A549 (cell line): ENCODE data around the gene KANSL1. TPM values are rescaled to one million over a fixed set of nuclear protein-coding genes. Genes with fewer than 3 reads are reported as not detected.

Source experiments
- ATAC-seq, 2 experiments: fragments of 200-7000 bp in 1 of 2; fragments of >200 bp in 1 of 2; cut with Nextera tagmentation in 1 of 2; cut with Tn5 transposase in 1 of 2; 3 replicates each; pipeline versions ENCODE4 v1.8.0 to v1.9.1; 2018 to 2020; ENCODE audit warnings: mild to moderate bottlenecking in 1 of 2, moderate library complexity in 1 of 2
- CTCF ChIA-PET: fragments of 300-600 bp; sonication (Branson Sonifier 250); formaldehyde crosslinking; extraction: SDS; loops from one replicate; lab custom pipeline; 2021; ENCODE audit warnings: antibody characterized with exemption, inconsistent platforms; lab: Yijun Ruan, JAX
- POLR2A ChIA-PET: fragments of 350-600 bp; formaldehyde crosslinking; extraction: SDS; loops from one replicate; lab custom pipeline; 2021; ENCODE audit warnings: antibody characterized with exemption, inconsistent platforms; lab: Yijun Ruan, JAX
- DNase-seq, 2 experiments: peaks; one replicate each; pipeline versions ENCODE4 v3.0.0 to v3.0.0-alpha.2; 2011 to 2016; ENCODE audit warnings: low read depth in 1 of 2, low spot score in 1 of 2
- FAIRE-seq: peaks from 2 replicates; lab custom pipeline; 2011; peaks lifted over from hg19 to GRCh38; lab: Jason Lieb, UNC
- H3K27ac ChIP-seq, 2 experiments: fragments of >200 bp; sonication (Bioruptor Twin); formaldehyde crosslinking; 3 replicates each; pipeline ENCODE4 v1.5.1; 2016 to 2017
- H3K4me1 ChIP-seq: fragments of >200 bp; sonication (Bioruptor Twin); formaldehyde crosslinking; 3 replicates; pipeline ENCODE4 v1.6.1; 2016
- H3K4me2 ChIP-seq: fragments of >200 bp; sonication (Bioruptor Twin); formaldehyde crosslinking; 3 replicates; pipeline ENCODE4 v1.6.1; 2016
- H3K4me3 ChIP-seq: fragments of >200 bp; sonication (Bioruptor Twin); formaldehyde crosslinking; 3 replicates; pipeline ENCODE4 v1.5.1; 2016
- H3K9me3 ChIP-seq: fragments of >200 bp; sonication (Bioruptor Twin); formaldehyde crosslinking; 3 replicates; pipeline ENCODE4 v1.6.1; 2016
- CBX2 ChIP-seq: fragments of 200-600 bp; sonication (generic); IDR thresholded peaks from 2 replicates; pipeline ENCODE4 v1.6.1; 2016; ENCODE audit warnings: low read depth, mild to moderate bottlenecking, borderline replicate concordance
- CBX8 ChIP-seq: fragments of 200-600 bp; sonication (generic); IDR thresholded peaks from 2 replicates; pipeline ENCODE4 v1.6.1; 2016
- CEBPB ChIP-seq, 2 experiments: fragments of >200 bp in 1 of 2; sonication (Bioruptor Twin) in 1 of 2; formaldehyde crosslinking in 1 of 2; IDR thresholded peaks; 2 replicates each; pipeline ENCODE4 v1.6.1; 2012 to 2016
- CHD4 ChIP-seq: fragments of 200-600 bp; sonication (generic); IDR thresholded peaks from 2 replicates; pipeline ENCODE4 v1.6.1; 2016; ENCODE audit warnings: antibody characterized with exemption, mild to moderate bottlenecking, borderline replicate concordance
- EHMT2 ChIP-seq: fragments of 200-600 bp; sonication (generic); IDR thresholded peaks from 2 replicates; pipeline ENCODE4 v1.6.1; 2016; ENCODE audit warnings: antibody characterized with exemption, low read depth, mild to moderate bottlenecking, moderate library complexity
- EP300 ChIP-seq, 2 experiments: fragments of >200 bp; sonication (Bioruptor Twin); formaldehyde crosslinking; IDR thresholded peaks; 2 replicates in 1 of 2; 3 replicates in 1 of 2; pipeline ENCODE4 v1.6.1; 2016 to 2017
- ESRRA ChIP-seq: fragments of 150-350 bp; IDR thresholded peaks from 2 replicates; pipeline ENCODE4 v1.6.1; 2014; ENCODE audit warnings: mild to moderate bottlenecking, low read length, borderline replicate concordance
- FOSB ChIP-seq: fragments of 250-450 bp; sonication (Bioruptor Pico); IDR thresholded peaks from 2 replicates; pipeline ENCODE4 v1.5.0; 2020; ENCODE audit warnings: mild to moderate bottlenecking, moderate library complexity
- FOSL2 ChIP-seq, 2 experiments: fragments of 450-650 bp in 1 of 2; fragments of >200 bp in 1 of 2; sonication (Bioruptor Twin) in 1 of 2; formaldehyde crosslinking; IDR thresholded peaks; 2 replicates each; pipeline versions ENCODE4 v1.5.0 to v1.6.1; 2016 to 2020; ENCODE audit warnings: mild to moderate bottlenecking in 1 of 2, moderate library complexity in 1 of 2
- FOXS1 ChIP-seq: fragments of 250-450 bp; sonication (Bioruptor Pico); IDR thresholded peaks from 2 replicates; pipeline ENCODE4 v1.5.0; 2020; ENCODE audit warnings: mild to moderate bottlenecking, moderate library complexity
- HOXB5 ChIP-seq: fragments of 250-450 bp; sonication (Bioruptor Pico); IDR thresholded peaks from 2 replicates; pipeline ENCODE4 v1.5.0; 2020; ENCODE audit warnings: mild to moderate bottlenecking, moderate library complexity
- JUN ChIP-seq, 2 experiments: fragments of >200 bp; sonication (Bioruptor Twin); formaldehyde crosslinking; IDR thresholded peaks; 2 replicates in 1 of 2; 3 replicates in 1 of 2; pipeline ENCODE4 v1.6.1; 2016 to 2017
- JUNB ChIP-seq: fragments of >200 bp; sonication (Bioruptor Twin); formaldehyde crosslinking; IDR thresholded peaks from 2 replicates; pipeline ENCODE4 v1.6.1; 2016
- KDM5A ChIP-seq: fragments of 200-600 bp; sonication (generic); IDR thresholded peaks from 2 replicates; pipeline ENCODE4 v1.6.1; 2016; ENCODE audit warnings: antibody characterized with exemption, mild to moderate bottlenecking
- MAFK ChIP-seq: fragments of 450-650 bp; IDR thresholded peaks from 2 replicates; pipeline ENCODE4 v1.6.1; 2014; ENCODE audit not compliant: partially characterized antibody
- MYC ChIP-seq: IDR thresholded peaks from 2 replicates; pipeline ENCODE4 v1.6.1; 2012; ENCODE audit warnings: mild to moderate bottlenecking, inconsistent platforms, low read length, improper control_type of control experiment, borderline replicate concordance
- NPAS2 ChIP-seq: fragments of 250-450 bp; sonication (Bioruptor Pico); IDR thresholded peaks from 2 replicates; pipeline ENCODE4 v1.8.0; 2022; ENCODE audit warnings: mild to moderate bottlenecking, moderate library complexity, borderline replicate concordance
- PHF8 ChIP-seq: fragments of 200-600 bp; sonication (generic); IDR thresholded peaks from 2 replicates; pipeline ENCODE4 v1.6.1; 2016; ENCODE audit warnings: low read depth, mild to moderate bottlenecking, antibody characterized with exemption, moderate library complexity, borderline replicate concordance
- RNF2 ChIP-seq: fragments of 200-600 bp; sonication (generic); IDR thresholded peaks from 2 replicates; pipeline ENCODE4 v1.6.1; 2016; ENCODE audit warnings: low read depth, mild to moderate bottlenecking, antibody characterized with exemption, moderate library complexity, borderline replicate concordance
- SREBF2 ChIP-seq: fragments of 450-650 bp; IDR thresholded peaks from 2 replicates; pipeline ENCODE4 v1.6.1; 2014; ENCODE audit warnings: mild to moderate bottlenecking, moderate library complexity
- TP53 ChIP-seq: fragments of 250-450 bp; sonication (Bioruptor Pico); IDR thresholded peaks from 2 replicates; pipeline ENCODE4 v1.5.0; 2021; ENCODE audit warnings: mild to moderate bottlenecking, moderate library complexity
- ZSCAN20 ChIP-seq: fragments of 250-450 bp; sonication (Bioruptor Pico); IDR thresholded peaks from 2 replicates; pipeline ENCODE4 v1.8.0; 2022; ENCODE audit warnings: mild to moderate bottlenecking, moderate library complexity
- WGBS: methylation state at CpG from one replicate; pipeline ENCODE4 v1.1.6; 2017; ENCODE audit errors: missing lambda C conversion rate; 5-methylcytosine and 5-hydroxymethylcytosine counted together
- polyA plus RNA-seq, 4 experiments: library from polyadenylated mRNA; depleted of rRNA in 3 of 4; stranded (reverse); fragments of >200 nt; fragmentation: RNase III in 1 of 4; extraction: RNeasy Plus Mini Kit Qiagen cat#74134 plus additional on column Dnase treatment in 1 of 4; gene quantifications; 2 replicates in 3 of 4; 3 replicates in 1 of 4; pipeline ENCODE4 v1.2.3, GENCODE V29; 2011 to 2017
- TF ChIP-seq, protein P1 (sequence below): fragments of >200 bp; sonication (Bioruptor Twin); formaldehyde crosslinking; IDR thresholded peaks from 3 replicates; pipeline ENCODE4 v1.6.1; 2016
- TF ChIP-seq, protein P2 (sequence below): fragments of 450-650 bp; IDR thresholded peaks from 2 replicates; pipeline ENCODE4 v1.6.1; 2014; ENCODE audit warnings: antibody characterized with exemption
- TF ChIP-seq, protein P3 (sequence below): fragments of >200 bp; sonication (Bioruptor Twin); formaldehyde crosslinking; IDR thresholded peaks from 2 replicates; pipeline ENCODE4 v1.6.1; 2016
- TF ChIP-seq, protein P4 (sequence below): fragments of 200-600 bp; sonication (generic); IDR thresholded peaks from 2 replicates; pipeline ENCODE4 v1.6.1; 2016; ENCODE audit warnings: antibody characterized with exemption, mild to moderate bottlenecking, moderate library complexity
- TF ChIP-seq, protein P5 (sequence below): fragments of 250-450 bp; sonication (Bioruptor Pico); IDR thresholded peaks from 2 replicates; pipeline ENCODE4 v1.5.0; 2020; ENCODE audit warnings: low read depth, mild to moderate bottlenecking, moderate library complexity

Gene KANSL1
- polyA plus RNA-seq, 2 of the 4 experiments (the other 2 are of a cell fraction): 22.6 to 27.9 TPM

DNA sequence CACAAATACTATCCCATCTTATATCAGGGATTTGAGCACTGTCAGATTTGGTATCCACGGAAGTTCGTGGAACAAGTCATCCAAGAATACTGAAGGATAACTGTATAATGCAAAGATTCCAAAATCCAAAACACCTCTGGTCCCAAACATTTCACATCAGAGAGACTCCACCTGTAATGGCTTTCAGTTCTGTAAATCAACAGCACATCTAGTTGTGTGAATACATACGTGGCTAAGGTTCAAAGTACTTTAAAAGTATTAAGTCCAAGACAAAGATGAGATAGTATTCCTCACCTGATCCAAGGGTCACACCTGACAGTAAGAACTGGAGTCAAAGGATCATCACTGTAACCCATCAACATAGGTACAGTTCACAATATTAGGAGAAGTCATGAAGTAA lies 54.8 kb downstream of the KANSL1 start:
- no peak overlapping the region for H3K4me2 ChIP-seq
- no peak overlapping the region for H3K4me3 ChIP-seq
- ATAC-seq (0 out of 6 replicates have a peak, but pooled peaks have one; percentile 9 to 25), DNase-seq (no peak), FAIRE-seq (peak; percentile 96)
- POLR2A ChIA-PET: no interaction called here
- TF ChIP-seq, protein P1, sequence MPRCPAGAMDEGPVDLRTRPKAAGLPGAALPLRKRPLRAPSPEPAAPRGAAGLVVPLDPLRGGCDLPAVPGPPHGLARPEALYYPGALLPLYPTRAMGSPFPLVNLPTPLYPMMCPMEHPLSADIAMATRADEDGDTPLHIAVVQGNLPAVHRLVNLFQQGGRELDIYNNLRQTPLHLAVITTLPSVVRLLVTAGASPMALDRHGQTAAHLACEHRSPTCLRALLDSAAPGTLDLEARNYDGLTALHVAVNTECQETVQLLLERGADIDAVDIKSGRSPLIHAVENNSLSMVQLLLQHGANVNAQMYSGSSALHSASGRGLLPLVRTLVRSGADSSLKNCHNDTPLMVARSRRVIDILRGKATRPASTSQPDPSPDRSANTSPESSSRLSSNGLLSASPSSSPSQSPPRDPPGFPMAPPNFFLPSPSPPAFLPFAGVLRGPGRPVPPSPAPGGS: no peak
- TF ChIP-seq CEBPB (IDR thresholded peaks at IDR 0.05): no peak
- 78% methylated on average over 3 of the region's 3 CpGs for WGBS
- CTCF ChIA-PET: interaction anchor here (1.2 kb wide), 1 partner anchor 12 kb away, joined by 4 read pairs; no protein-coding TSS in a partner anchor
- peaks cover 59% of the 10 kb centered on the region for H3K4me1 ChIP-seq
- H3K27ac ChIP-seq: no peak overlapping the region
- no peaks in the 10 kb centered on the region for H3K9me3 ChIP-seq

DNA sequence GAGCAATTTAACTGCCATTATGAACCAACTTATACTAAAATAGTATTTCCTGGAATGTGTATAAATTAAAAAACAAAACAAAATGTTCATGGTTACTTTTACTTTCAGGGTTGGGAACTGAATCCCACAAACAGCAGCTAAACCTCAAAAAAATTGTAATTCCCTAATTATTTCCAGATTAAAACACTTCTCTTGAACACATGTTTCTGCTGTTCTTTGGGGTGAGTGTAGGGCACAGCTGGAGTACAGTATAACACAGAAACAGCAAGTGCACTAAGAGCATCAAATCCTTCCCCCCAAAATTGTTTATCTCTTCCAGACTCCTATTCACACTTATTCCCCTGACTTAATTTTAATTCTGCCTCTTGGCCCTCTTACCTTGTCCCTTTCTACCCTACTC lies 56.4 kb downstream of the KANSL1 start:
- Histone ChIP-seq H3K9me3 (no peaks in the 10 kb centered on the region), H3K4me3 (no peak overlapping the region), H3K27ac (no peak overlapping the region), H3K4me1 (peaks cover 50% of the 10 kb centered on the region), H3K4me2 (no peak overlapping the region)
- ATAC-seq: no peak
- TF ChIP-seq CBX2 (no peak), JUN (IDR thresholded peaks at IDR 0.05) (no peak), HOXB5 (CRISPR knock-in tag) (no peak), EHMT2 (no peak), FOSL2 (IDR thresholded peaks at IDR 0.05) (no peak), FOSL2 (CRISPR knock-in tag; IDR thresholded peaks at IDR 0.05) (no peak), TP53 (no peak), CBX8 (no peak), SREBF2 (no peak), CHD4 (no peak), KDM5A (no peak)
- TF ChIP-seq, protein P2, sequence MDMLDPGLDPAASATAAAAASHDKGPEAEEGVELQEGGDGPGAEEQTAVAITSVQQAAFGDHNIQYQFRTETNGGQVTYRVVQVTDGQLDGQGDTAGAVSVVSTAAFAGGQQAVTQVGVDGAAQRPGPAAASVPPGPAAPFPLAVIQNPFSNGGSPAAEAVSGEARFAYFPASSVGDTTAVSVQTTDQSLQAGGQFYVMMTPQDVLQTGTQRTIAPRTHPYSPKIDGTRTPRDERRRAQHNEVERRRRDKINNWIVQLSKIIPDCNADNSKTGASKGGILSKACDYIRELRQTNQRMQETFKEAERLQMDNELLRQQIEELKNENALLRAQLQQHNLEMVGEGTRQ: no peak
- TF ChIP-seq, protein P3, sequence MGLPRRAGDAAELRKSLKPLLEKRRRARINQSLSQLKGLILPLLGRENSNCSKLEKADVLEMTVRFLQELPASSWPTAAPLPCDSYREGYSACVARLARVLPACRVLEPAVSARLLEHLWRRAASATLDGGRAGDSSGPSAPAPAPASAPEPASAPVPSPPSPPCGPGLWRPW: no peak
- TF ChIP-seq, protein P4, sequence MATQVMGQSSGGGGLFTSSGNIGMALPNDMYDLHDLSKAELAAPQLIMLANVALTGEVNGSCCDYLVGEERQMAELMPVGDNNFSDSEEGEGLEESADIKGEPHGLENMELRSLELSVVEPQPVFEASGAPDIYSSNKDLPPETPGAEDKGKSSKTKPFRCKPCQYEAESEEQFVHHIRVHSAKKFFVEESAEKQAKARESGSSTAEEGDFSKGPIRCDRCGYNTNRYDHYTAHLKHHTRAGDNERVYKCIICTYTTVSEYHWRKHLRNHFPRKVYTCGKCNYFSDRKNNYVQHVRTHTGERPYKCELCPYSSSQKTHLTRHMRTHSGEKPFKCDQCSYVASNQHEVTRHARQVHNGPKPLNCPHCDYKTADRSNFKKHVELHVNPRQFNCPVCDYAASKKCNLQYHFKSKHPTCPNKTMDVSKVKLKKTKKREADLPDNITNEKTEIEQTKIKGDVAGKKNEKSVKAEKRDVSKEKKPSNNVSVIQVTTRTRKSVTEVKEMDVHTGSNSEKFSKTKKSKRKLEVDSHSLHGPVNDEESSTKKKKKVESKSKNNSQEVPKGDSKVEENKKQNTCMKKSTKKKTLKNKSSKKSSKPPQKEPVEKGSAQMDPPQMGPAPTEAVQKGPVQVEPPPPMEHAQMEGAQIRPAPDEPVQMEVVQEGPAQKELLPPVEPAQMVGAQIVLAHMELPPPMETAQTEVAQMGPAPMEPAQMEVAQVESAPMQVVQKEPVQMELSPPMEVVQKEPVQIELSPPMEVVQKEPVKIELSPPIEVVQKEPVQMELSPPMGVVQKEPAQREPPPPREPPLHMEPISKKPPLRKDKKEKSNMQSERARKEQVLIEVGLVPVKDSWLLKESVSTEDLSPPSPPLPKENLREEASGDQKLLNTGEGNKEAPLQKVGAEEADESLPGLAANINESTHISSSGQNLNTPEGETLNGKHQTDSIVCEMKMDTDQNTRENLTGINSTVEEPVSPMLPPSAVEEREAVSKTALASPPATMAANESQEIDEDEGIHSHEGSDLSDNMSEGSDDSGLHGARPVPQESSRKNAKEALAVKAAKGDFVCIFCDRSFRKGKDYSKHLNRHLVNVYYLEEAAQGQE: no peak
- ChIA-PET CTCF (interaction anchor here (1.1 to 1.5 kb wide), 5 partner anchors 9 to 92 kb away, joined by 3 to 7 read pairs (median 4); partner anchors contain the start of gene KANSL1), POLR2A (no interaction called here)
- FAIRE-seq: peak; percentile 84
- DNase-seq: no peak

DNA sequence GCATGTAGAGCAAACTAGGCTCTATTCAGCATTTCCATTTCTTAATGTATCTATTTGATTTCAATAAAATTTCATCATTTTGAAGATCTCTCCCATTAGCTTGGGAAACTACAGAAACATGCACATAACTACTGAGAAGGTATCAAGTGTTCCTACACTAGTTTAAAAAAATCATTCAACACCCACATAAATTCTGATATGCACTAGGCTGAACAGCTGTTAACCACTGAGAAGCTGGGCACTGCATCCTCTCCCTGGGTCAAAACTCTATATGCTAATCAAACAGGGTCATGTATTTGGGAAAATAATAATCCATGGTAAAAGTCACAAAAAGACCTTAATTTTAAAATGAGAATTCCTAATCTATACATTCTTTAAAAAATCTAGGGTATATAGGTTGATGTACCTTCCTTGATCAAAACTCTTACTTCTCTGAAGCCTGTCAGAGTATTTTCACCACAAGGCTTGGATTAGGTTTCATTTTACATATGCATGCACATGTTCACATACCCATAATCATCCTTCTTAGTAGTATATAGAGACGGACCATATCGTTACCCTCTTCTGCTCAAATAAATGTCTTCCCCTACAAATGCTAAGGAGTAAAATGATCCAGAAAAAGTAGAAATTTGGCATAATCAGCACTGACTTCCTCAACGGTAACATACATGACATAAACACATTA lies 57.2 kb downstream of the KANSL1 start:
- no peak overlapping the region for H3K27ac ChIP-seq
- peaks cover 43% of the 10 kb centered on the region for H3K4me1 ChIP-seq
- WGBS: 87% methylated on average over 3 of the region's 3 CpGs
- no peak for DNase-seq
- FAIRE-seq: peak; percentile 63
- H3K4me3 ChIP-seq: no peak overlapping the region
- no peak overlapping the region for H3K4me2 ChIP-seq
- ChIA-PET POLR2A (interaction anchor here (0.6 kb wide), 1 partner anchor 57 kb away, joined by 4 read pairs; the partner anchor contains the start of gene KANSL1), CTCF (interaction anchor here (0.6 to 5.1 kb wide), 6 partner anchors 10 to 133 kb away, joined by 3 to 24 read pairs (median 4); no protein-coding TSS in a partner anchor)
- ATAC-seq: no peak
- H3K9me3 ChIP-seq: no peaks in the 10 kb centered on the region
- TF ChIP-seq EHMT2: no peak
- TF ChIP-seq JUNB: no peak
- no peak for TF ChIP-seq ZSCAN20
- no peak for TF ChIP-seq ESRRA
- TF ChIP-seq, protein P5, sequence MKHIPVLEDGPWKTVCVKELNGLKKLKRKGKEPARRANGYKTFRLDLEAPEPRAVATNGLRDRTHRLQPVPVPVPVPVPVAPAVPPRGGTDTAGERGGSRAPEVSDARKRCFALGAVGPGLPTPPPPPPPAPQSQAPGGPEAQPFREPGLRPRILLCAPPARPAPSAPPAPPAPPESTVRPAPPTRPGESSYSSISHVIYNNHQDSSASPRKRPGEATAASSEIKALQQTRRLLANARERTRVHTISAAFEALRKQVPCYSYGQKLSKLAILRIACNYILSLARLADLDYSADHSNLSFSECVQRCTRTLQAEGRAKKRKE (CRISPR knock-in tag): no peak
- no peak for TF ChIP-seq NPAS2 (CRISPR knock-in tag)
- TF ChIP-seq FOXS1 (CRISPR knock-in tag): 0 out of 2 replicates have a peak, but pooled peaks have one; percentile 43
- TF ChIP-seq MAFK: no peak
- TF ChIP-seq PHF8: no peak
- no peak for TF ChIP-seq RNF2
- no peak for TF ChIP-seq MYC
- no peak for TF ChIP-seq EP300 (IDR thresholded peaks at IDR 0.05)
- peak; percentile 63; the same call in 1 of the 2 replicates for TF ChIP-seq FOSB (CRISPR knock-in tag)
